Spleen (tissue), 11 donors: ENCODE measurements around the gene GSDMA. TPM values are rescaled to one million over a fixed set of nuclear protein-coding genes. Genes with fewer than 3 reads are reported as not detected.

Experiments
- DNase-seq: peaks from one replicate; pipeline ENCODE4 v3.0.0-alpha.2; 2020
- H3K27ac ChIP-seq, 8 donors: fragments of 200-600 bp; sonication (generic) in 7 of 8; 1 replicate in 4 of 8; 2 replicates in 4 of 8; pipeline versions ENCODE4 v1.5.0 to v1.8.0; 2016 to 2021; ENCODE audit warnings: inconsistent platforms in 4 of 8, mild to moderate bottlenecking in 4 of 8, moderate library complexity in 1 of 8
- H3K27me3 ChIP-seq, 7 donors: fragments of 200-600 bp; sonication (generic) in 6 of 7; replicated peaks in 1 of 7; 1 replicate in 4 of 7; 2 replicates in 3 of 7; pipeline versions ENCODE4 v1.5.0 to v1.8.0; 2016 to 2021; ENCODE audit warnings: inconsistent platforms in 3 of 7, mild to moderate bottlenecking in 1 of 7
- H3K36me3 ChIP-seq, 6 donors: fragments of 200-600 bp; sonication (generic) in 5 of 6; 1 replicate in 4 of 6; 2 replicates in 2 of 6; pipeline versions ENCODE4 v1.5.0 to v1.8.0; 2016 to 2021; ENCODE audit warnings: inconsistent platforms in 2 of 6
- H3K4me1 ChIP-seq, 6 donors: fragments of 200-600 bp; sonication (generic) in 5 of 6; 1 replicate in 3 of 6; 2 replicates in 3 of 6; pipeline versions ENCODE4 v1.5.0 to v1.8.0; 2016 to 2021; ENCODE audit warnings: inconsistent platforms in 3 of 6
- H3K4me3 ChIP-seq, 8 donors: fragments of 200-600 bp; sonication (generic) in 7 of 8; 1 replicate in 4 of 8; 2 replicates in 4 of 8; pipeline versions ENCODE4 v1.5.0 to v1.8.0; 2016 to 2021; ENCODE audit warnings: inconsistent platforms in 4 of 8, mild to moderate bottlenecking in 4 of 8, moderate library complexity in 2 of 8
- H3K9me3 ChIP-seq, 8 donors: fragments of 200-600 bp; sonication (generic) in 7 of 8; 1 replicate in 4 of 8; 2 replicates in 4 of 8; pipeline versions ENCODE4 v1.5.0 to v1.8.0; 2016 to 2021; ENCODE audit warnings: inconsistent platforms in 4 of 8
- POLR2A ChIP-seq, 3 donors: fragments of 450-650 bp; IDR thresholded peaks; one replicate each; pipeline ENCODE4 v1.5.1; 2017; ENCODE audit warnings: antibody characterized with exemption in 3 of 3, mild to moderate bottlenecking in 1 of 3
- POLR2AphosphoS5 ChIP-seq, 3 donors: sonication (generic); formaldehyde crosslinking; IDR thresholded peaks; one replicate each; pipeline ENCODE4 v1.5.1; 2017; ENCODE audit warnings: antibody characterized with exemption in 3 of 3
- WGBS, 5 donors: extraction: QIAGEN DNeasy Blood & Tissue Kit in 3 of 5; methylation state at CpG; one replicate each; pipeline versions ENCODE4 v1.1.5 to v1.1.7; 2013 to 2018; 5-methylcytosine and 5-hydroxymethylcytosine counted together
- intact Hi-C: fragments of 100-400 bp; cut with DNase I; formaldehyde crosslinking; loops from one replicate; pipeline ENCODE4 v1.15.0; 2023; ENCODE audit warnings: low total_unique reads
- polyA plus RNA-seq, 3 donors: library from polyadenylated mRNA; stranded (reverse); fragments of 200-250 nt; gene quantifications; one replicate each; pipeline ENCODE4 v1.2.1, GENCODE V29; 2013
- total RNA-seq, 7 donors: library from RNA; depleted of rRNA in 3 of 7; stranded (reverse); fragments of >200 nt in 3 of 7; fragmentation: NEBNext Ultra II Directional in 4 of 7; extraction: Animal tissue kit (Norgen Biotek cat#: 25700) in 4 of 7; gene quantifications; one replicate each; pipeline versions ENCODE4 v1.1.0 to v1.2.1, GENCODE V29; 2016 to 2021
- TF ChIP-seq, protein P1 (sequence below), 11 experiments: fragments of 200-600 bp in 7 of 11; fragments of 450-650 bp in 4 of 11; sonication (generic) in 4 of 11; IDR thresholded peaks in 8 of 11; conservative IDR thresholded peaks in 3 of 11; 1 replicate in 7 of 11; 2 replicates in 4 of 11; pipeline versions ENCODE4 v1.4.0 to v1.8.0; 2016 to 2021; ENCODE audit warnings: antibody characterized with exemption in 11 of 11, inconsistent platforms in 4 of 11, mild to moderate bottlenecking in 1 of 11
- donor health status: healthy with polysubstance abuse.
- donor health status: DM: no; HTN: no; CAD: no; lungs with moderate emphysema.
- donor health status: DM: no; HTN: no; CAD: no.
- donor health status: Bipolar disorder and iron deficiency.
- donor health status: healthy.
- donor health status: DM: no; HTN: no; CAD: no.
- donor health status: DM: yes; HTN: yes; CAD: no.

GSDMA gene
- total and polyA plus RNA-seq, 10 donors, result 0.07 to 1.2 (median 0.41) TPM; not detected in 3

GRCh38 chr17:39953471-39953888 is 9.3 kb upstream of the GSDMA start:
- 37 to 58% (median 45%) methylated on average over 5 to 9 of the region's 9 CpGs for WGBS, 5 donors
- Histone ChIP-seq H3K27me3 (no peaks in the 10 kb centered on the region), H3K9me3 (no peaks in the 10 kb centered on the region), H3K4me1 (peaks cover 0 to 23% (median 12%) of the 10 kb centered on the region in 6 donors), H3K36me3 (no peaks in the 10 kb centered on the region), H3K4me3 (peak overlapping the region; percentile 10 to 72 (median 37)), H3K27ac (peak overlapping the region in 7 of 8 donors; percentile 48 to 88 (median 78))
- DNase-seq, result no peak
- intact Hi-C loops, result no loop called here
- TF ChIP-seq POLR2AphosphoS5 (IDR thresholded peaks at IDR 0.05) (no peak), POLR2A (IDR thresholded peaks at IDR 0.05) (no peak)
- TF ChIP-seq, protein P1, sequence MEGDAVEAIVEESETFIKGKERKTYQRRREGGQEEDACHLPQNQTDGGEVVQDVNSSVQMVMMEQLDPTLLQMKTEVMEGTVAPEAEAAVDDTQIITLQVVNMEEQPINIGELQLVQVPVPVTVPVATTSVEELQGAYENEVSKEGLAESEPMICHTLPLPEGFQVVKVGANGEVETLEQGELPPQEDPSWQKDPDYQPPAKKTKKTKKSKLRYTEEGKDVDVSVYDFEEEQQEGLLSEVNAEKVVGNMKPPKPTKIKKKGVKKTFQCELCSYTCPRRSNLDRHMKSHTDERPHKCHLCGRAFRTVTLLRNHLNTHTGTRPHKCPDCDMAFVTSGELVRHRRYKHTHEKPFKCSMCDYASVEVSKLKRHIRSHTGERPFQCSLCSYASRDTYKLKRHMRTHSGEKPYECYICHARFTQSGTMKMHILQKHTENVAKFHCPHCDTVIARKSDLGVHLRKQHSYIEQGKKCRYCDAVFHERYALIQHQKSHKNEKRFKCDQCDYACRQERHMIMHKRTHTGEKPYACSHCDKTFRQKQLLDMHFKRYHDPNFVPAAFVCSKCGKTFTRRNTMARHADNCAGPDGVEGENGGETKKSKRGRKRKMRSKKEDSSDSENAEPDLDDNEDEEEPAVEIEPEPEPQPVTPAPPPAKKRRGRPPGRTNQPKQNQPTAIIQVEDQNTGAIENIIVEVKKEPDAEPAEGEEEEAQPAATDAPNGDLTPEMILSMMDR (IDR thresholded peaks at IDR 0.05 in 8 of 11, conservative IDR thresholded peaks at IDR 0.05 in 3 of 11), result no peak

DNA sequence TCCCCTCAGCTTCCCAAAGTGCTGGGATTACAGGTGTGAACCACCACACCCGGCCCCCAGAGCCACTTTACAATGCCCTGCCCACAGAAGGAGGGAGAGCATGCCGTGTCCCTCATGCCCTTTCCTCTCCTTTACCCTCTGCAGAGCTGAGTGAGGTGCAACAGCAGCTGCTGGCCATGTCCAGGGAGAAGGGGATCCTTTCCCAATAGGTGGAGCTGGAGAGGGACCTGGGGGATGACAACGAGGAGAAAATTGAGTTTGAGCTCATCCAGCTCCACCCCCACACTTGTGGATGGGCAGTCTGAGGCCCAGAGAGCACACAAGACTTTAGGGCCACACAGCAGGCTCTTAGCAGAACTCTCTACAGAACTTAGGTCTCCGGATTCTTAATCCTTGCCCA is 7.9 kb upstream of the GSDMA start:
- Histone ChIP-seq H3K36me3 (no peaks in the 10 kb centered on the region), H3K9me3 (no peaks in the 10 kb centered on the region), H3K27ac (peak overlapping the region in 1 of 8 donors; percentile 14), H3K27me3 (no peaks in the 10 kb centered on the region), H3K4me3 (no peak overlapping the region), H3K4me1 (peaks cover 0 to 30% (median 19%) of the 10 kb centered on the region in 6 donors)
- intact Hi-C loops, result no loop called here
- WGBS, 5 donors, result 67 to 76% (median 73%) methylated on average over 3 to 4 of the region's 4 CpGs
- no peak for DNase-seq
- TF ChIP-seq POLR2AphosphoS5 (IDR thresholded peaks at IDR 0.05), result no peak
- TF ChIP-seq, protein P1 (IDR thresholded peaks at IDR 0.05 in 8 of 11, conservative IDR thresholded peaks at IDR 0.05 in 3 of 11), result no peak
- TF ChIP-seq POLR2A (IDR thresholded peaks at IDR 0.05), result no peak

DNA sequence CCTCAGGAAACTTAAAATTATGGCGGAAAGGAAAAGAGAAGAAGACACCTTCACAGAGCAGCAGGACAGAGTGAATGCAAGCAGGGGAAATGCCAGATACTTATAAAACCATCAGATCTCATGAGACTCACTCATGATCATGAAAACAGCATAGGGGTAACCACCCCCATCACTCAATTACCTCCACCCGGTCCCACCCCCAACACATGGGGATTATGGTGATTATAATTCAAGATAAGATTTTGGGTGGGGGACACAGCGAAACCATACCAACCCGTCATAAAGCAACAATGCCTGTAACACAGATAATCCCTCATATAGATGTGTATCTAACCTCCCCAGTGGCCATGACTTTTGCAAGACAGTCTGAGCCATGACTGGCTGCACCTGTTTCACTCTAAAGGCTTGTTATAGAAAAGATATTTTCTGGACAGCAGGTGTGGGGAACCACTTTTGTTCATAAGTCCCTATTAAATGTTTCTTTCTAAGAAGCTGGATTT is 7.0 kb upstream of the GSDMA start:
- WGBS, 5 donors, result 62 to 89% (median 80%) methylated on average over 4 of the region's 4 CpGs
- intact Hi-C loops, result no loop called here
- no peaks in the 10 kb centered on the region for H3K36me3 ChIP-seq
- H3K4me3 ChIP-seq, result no peak overlapping the region
- DNase-seq, result no peak
- H3K27ac ChIP-seq, result no peak overlapping the region
- peaks cover 0 to 30% (median 19%) of the 10 kb centered on the region in 6 donors for H3K4me1 ChIP-seq
- no peaks in the 10 kb centered on the region for H3K27me3 ChIP-seq
- TF ChIP-seq POLR2A (IDR thresholded peaks at IDR 0.05) (no peak), POLR2AphosphoS5 (IDR thresholded peaks at IDR 0.05) (no peak)
- TF ChIP-seq, protein P1 (IDR thresholded peaks at IDR 0.05 in 8 of 11, conservative IDR thresholded peaks at IDR 0.05 in 3 of 11), result no peak
- H3K9me3 ChIP-seq, result no peaks in the 10 kb centered on the region

DNA sequence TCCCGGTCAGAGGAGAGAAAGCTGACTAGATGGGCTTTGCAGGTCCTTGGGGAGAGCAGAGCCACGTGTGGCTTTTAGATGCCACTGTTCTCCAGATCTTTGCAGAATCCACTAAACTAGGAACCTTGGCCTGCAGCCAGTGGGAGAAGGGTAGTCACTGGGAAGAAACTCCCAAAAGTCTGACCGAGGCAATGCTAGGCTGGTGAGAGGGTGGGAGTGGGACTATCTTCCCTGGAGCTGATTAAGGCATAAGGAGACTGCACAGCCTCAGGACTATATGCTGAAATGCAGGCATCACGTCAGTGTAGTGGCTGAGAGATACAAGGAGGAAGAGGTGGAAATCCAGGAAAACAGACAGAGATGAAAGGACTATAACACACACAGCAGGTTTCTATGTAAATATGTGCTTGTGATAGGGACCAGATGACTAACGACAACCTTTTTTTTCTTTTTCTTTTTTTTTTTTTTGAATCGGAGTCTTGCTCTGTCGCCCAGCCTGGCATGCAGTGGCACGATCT is 2.2 kb upstream of the GSDMA start:
- Histone ChIP-seq H3K9me3 (no peaks in the 10 kb centered on the region), H3K27ac (no peak overlapping the region), H3K4me3 (no peak overlapping the region), H3K36me3 (no peaks in the 10 kb centered on the region), H3K4me1 (peaks cover 0 to 25% (median 8%) of the 10 kb centered on the region in 6 donors), H3K27me3 (no peaks in the 10 kb centered on the region)
- 78 to 87% (median 83%) methylated on average over 8 of the region's 8 CpGs for WGBS, 5 donors
- intact Hi-C loops, result loop anchor here (10.0 kb wide), 1 partner anchor 76 kb away; no protein-coding TSS in a partner anchor
- TF ChIP-seq POLR2A (IDR thresholded peaks at IDR 0.05) (no peak), POLR2AphosphoS5 (IDR thresholded peaks at IDR 0.05) (no peak)
- TF ChIP-seq, protein P1 (IDR thresholded peaks at IDR 0.05 in 8 of 11, conservative IDR thresholded peaks at IDR 0.05 in 3 of 11), result no peak
- no peak for DNase-seq
